Measurements from ENCODE around the gene PNKP. TPM values are rescaled to one million over a fixed set of nuclear protein-coding genes. Genes with fewer than 3 reads are reported as not detected.
A peak's percentile ranks its signal among the peaks of the same experiment; 100 is the strongest.

PNKP gene
- total RNA-seq, result 69.3 and 78.2 TPM in 2 replicates

GRCh38 chr19:49866933-49867782 lies at the start of gene PNKP:
Gene PNKP (minus strand): TSS chr19:49867576. CDS start chr19:49867204, 372 bp downstream.
- Histone ChIP-seq H3K36me3 (ENCODE audit: control insufficient read depth, insufficient read depth, low read length) (peaks cover 5% of the 10 kb centered on the region), H3K27me3 (ENCODE audit: control insufficient read depth, insufficient read depth, low read length) (no peaks in the 10 kb centered on the region), H3K4me3 (ENCODE audit: low read depth, low read length) (peak within 1 kb of the TSS; percentile 93)
- TF ChIP-seq, protein P1, sequence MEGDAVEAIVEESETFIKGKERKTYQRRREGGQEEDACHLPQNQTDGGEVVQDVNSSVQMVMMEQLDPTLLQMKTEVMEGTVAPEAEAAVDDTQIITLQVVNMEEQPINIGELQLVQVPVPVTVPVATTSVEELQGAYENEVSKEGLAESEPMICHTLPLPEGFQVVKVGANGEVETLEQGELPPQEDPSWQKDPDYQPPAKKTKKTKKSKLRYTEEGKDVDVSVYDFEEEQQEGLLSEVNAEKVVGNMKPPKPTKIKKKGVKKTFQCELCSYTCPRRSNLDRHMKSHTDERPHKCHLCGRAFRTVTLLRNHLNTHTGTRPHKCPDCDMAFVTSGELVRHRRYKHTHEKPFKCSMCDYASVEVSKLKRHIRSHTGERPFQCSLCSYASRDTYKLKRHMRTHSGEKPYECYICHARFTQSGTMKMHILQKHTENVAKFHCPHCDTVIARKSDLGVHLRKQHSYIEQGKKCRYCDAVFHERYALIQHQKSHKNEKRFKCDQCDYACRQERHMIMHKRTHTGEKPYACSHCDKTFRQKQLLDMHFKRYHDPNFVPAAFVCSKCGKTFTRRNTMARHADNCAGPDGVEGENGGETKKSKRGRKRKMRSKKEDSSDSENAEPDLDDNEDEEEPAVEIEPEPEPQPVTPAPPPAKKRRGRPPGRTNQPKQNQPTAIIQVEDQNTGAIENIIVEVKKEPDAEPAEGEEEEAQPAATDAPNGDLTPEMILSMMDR (IDR thresholded peaks at IDR 0.05; ENCODE audit: insufficient read depth, low read length, poor library complexity, severe bottlenecking), result no peak
- no peak for DNase-seq (ENCODE audit: low read depth)

DNA sequence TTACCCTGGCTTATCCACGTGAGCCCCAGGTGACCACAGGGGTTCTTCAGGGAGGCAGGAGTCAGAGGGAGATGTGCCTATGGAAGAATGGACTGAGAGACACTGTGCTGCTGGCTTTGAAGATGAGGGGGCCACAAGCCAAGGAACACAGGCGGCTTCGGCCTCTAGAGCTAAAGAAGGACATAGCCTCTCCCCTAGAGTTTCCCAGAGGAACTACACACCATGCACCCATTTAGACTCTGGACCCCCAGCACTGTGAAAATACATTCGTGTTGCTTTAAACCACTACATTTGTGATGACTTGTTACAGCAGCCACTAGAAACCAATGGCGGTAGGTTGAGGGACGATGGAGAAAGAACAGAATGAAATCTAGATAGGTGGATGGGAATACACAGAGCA lies 47.9 kb upstream of the PNKP start:
- Histone ChIP-seq H3K36me3 (ENCODE audit: control insufficient read depth, insufficient read depth, low read length) (peaks cover 2% of the 10 kb centered on the region), H3K27me3 (ENCODE audit: control insufficient read depth, insufficient read depth, low read length) (no peaks in the 10 kb centered on the region), H3K4me3 (ENCODE audit: low read depth, low read length) (no peak overlapping the region)
- TF ChIP-seq, protein P1 (IDR thresholded peaks at IDR 0.05; ENCODE audit: insufficient read depth, low read length, poor library complexity, severe bottlenecking), result peak; percentile 4
- no peak for DNase-seq (ENCODE audit: low read depth)

- H3K4me3 ChIP-seq (ENCODE audit: low read depth, low read length), result no peak overlapping the region
- no peak for DNase-seq (ENCODE audit: low read depth)
- H3K36me3 ChIP-seq (ENCODE audit: control insufficient read depth, insufficient read depth, low read length), result peaks cover 2% of the 10 kb centered on the region
- no peaks in the 10 kb centered on the region for H3K27me3 ChIP-seq (ENCODE audit: control insufficient read depth, insufficient read depth, low read length)
- TF ChIP-seq, protein P1 (IDR thresholded peaks at IDR 0.05; ENCODE audit: insufficient read depth, low read length, poor library complexity, severe bottlenecking), result no peak
Observed at GRCh38 chr19:49913720-49914119, 46.3 kb upstream of the PNKP start.

DNA sequence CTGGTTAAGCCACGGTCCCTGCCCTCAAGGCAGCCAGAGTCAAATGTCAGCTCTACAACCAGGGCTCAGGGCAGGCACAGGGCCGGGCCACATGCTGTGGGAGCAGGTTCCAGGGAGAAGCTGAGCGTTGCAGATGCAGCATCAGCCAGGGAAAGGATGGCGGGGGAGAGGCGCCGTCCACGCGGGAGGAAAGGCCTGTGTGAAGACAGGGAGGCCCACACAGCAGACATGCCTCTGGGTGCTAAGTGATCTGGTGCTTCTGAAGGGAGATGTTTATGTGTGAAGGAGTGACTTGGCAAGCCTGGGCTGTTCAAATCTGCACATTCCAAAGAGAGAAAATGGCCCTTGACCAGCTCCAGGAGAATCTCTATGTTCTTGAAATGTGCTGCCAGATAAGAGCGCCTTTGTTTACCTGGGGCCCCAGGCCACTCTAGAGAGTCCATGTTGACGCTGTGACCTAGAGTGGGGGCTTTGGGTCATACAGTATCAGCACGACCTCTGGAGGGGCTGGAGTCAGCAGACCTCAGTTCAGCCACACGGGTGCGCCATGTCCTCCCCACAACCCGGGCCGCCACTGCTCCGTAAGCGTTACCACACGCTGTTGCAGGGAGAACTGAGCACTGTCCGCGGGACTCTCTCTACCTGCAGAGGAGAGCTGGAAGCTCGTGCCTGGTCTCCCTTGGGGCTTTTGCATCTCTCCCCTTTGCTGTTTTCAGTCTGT lies 45.7 kb upstream of the PNKP start:
- TF ChIP-seq, protein P1 (IDR thresholded peaks at IDR 0.05; ENCODE audit: insufficient read depth, low read length, poor library complexity, severe bottlenecking), result no peak
- no peak for DNase-seq (ENCODE audit: low read depth)
- no peaks in the 10 kb centered on the region for H3K27me3 ChIP-seq (ENCODE audit: control insufficient read depth, insufficient read depth, low read length)
- no peak overlapping the region for H3K4me3 ChIP-seq (ENCODE audit: low read depth, low read length)
- peaks cover 2% of the 10 kb centered on the region for H3K36me3 ChIP-seq (ENCODE audit: control insufficient read depth, insufficient read depth, low read length)

- DNase-seq (ENCODE audit: low read depth), result no peak
- Histone ChIP-seq H3K4me3 (ENCODE audit: low read depth, low read length) (no peak overlapping the region), H3K36me3 (ENCODE audit: control insufficient read depth, insufficient read depth, low read length) (peaks cover 2% of the 10 kb centered on the region), H3K27me3 (ENCODE audit: control insufficient read depth, insufficient read depth, low read length) (no peaks in the 10 kb centered on the region)
- TF ChIP-seq, protein P1 (IDR thresholded peaks at IDR 0.05; ENCODE audit: insufficient read depth, low read length, poor library complexity, severe bottlenecking), result no peak
Observed at GRCh38 chr19:49911381-49912145, 44.2 kb upstream of the PNKP start.
